ENCODE results near the gene FAM98B. TPM values are rescaled to one million over a fixed set of nuclear protein-coding genes. Genes with fewer than 3 reads are reported as not detected.

The FAM98B gene
- total RNA-seq, 4 donors from 2014 or later = 12.1 to 36.0 (median 13.3) TPM

DNA sequence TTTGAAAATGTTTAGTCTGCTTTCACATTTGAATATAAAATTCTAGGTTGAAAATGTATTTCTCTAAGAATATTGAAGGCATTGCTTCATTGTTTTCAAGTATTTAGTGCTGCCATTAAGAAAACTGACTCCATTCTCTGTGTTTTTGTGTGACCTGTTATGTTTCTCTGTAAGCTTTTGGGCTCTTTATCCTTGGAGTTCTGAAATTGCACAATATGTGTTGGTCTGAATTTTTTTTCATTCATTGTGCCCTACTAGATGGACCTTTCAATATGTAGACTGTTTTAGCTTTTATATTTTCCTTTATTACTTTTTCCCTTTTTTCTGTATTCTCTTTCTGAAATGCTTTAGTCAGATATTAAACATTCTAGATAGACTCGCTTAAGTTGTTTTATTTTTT lies 22.2 kb downstream of the FAM98B start:
- TF ChIP-seq, protein P1, sequence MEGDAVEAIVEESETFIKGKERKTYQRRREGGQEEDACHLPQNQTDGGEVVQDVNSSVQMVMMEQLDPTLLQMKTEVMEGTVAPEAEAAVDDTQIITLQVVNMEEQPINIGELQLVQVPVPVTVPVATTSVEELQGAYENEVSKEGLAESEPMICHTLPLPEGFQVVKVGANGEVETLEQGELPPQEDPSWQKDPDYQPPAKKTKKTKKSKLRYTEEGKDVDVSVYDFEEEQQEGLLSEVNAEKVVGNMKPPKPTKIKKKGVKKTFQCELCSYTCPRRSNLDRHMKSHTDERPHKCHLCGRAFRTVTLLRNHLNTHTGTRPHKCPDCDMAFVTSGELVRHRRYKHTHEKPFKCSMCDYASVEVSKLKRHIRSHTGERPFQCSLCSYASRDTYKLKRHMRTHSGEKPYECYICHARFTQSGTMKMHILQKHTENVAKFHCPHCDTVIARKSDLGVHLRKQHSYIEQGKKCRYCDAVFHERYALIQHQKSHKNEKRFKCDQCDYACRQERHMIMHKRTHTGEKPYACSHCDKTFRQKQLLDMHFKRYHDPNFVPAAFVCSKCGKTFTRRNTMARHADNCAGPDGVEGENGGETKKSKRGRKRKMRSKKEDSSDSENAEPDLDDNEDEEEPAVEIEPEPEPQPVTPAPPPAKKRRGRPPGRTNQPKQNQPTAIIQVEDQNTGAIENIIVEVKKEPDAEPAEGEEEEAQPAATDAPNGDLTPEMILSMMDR (IDR thresholded peaks at IDR 0.05; ENCODE audit: low read depth) = no peak

DNA sequence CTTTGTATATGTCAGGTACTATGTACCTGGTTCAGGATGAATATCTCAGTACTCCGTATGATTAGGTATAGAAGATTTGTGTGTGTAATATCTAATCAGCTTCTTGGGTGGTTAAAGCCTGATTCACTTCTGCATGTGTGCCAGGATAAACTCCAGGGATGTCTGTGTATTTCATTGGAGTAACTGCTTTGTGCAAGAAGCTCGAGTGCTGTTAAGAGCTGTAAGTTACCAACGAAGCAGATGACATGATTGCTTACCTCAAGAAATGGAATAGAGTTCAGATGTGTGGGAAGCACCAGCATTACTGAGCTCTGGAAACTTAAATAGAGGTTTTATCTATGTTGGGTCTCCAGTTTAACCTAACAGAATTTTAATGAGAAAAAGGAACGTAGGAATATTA lies 23.7 kb downstream of the FAM98B start:
- TF ChIP-seq, protein P1 (IDR thresholded peaks at IDR 0.05; ENCODE audit: low read depth) = no peak

DNA sequence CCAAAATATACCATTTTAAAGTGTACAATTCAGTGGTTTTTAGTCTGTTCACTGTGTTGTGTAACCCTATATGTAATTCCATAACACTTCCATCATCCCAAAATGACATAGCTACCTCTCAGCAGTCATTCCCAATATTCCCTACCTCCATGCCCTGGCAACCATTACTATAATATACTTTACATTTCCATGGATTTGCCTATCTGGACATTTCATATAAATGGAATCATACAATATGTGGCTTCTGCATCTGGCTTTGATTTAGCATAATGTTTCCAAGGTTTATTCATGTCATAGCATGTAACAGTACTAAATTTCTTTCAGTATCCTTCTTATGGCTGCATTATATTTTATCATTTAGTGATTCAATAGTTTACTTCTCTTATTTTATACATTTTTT lies 25.3 kb downstream of the FAM98B start:
- TF ChIP-seq, protein P1 (IDR thresholded peaks at IDR 0.05; ENCODE audit: low read depth) = no peak

DNA sequence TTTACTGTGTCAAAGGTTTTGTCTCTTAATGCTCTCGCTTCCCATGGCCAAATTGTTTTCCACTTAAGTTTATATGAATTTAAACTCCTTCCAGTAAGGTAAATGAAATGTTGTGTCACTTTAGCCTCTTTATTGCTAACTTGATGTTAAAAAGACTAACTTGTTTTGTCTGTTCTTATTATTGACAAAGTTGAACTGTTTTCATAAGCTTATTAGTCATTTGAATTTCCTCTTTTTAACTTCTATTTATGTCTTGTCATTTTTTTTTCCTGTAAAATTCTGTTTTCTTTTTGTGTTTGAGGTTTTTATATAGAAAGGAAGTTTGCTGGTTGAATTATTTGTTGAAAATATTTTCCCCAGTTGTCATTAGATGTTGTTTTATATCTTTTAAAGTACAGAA lies 25.8 kb downstream of the FAM98B start:
- TF ChIP-seq, protein P1 (IDR thresholded peaks at IDR 0.05; ENCODE audit: low read depth) = no peak

DNA sequence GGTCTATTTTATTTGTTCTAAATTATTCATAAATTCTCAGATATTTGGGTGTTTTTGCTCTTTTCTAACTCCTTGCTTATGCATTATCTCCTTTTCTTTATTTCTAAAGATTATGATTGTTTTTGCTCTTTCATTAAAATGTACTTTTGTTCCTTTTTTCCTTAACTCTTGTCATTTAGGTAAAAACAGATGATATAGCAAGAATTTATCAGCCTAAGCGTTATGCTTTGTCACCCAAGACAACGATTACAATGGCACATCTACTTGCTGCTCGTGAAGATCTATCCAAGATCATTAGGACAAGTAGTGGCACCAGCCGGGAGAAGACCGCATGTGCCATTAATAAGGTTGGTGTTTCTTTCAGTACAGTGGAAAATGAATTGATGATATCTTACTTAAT lies 27.2 kb downstream of the FAM98B start:
- TF ChIP-seq, protein P1 (IDR thresholded peaks at IDR 0.05; ENCODE audit: low read depth) = no peak

DNA sequence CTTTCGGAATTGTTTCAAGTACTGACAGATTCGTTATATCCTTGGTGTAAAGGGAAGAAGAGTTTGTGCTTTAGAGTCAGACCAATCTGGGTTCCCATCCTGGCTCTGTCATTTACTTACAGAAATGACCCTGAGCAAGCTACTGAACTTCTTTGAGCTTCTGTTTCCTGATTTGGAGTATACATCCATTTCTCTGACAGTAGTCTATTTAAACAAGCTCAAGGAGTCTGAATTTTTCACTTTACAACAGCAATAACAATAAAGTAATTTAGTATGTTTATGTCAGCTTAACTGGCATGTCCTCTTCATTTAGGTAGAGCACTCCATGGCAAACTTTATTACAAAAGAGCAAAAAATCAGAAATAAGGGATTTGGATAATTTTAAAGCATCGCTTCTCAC lies 27.8 kb downstream of the FAM98B start:
- TF ChIP-seq, protein P1 (IDR thresholded peaks at IDR 0.05; ENCODE audit: low read depth) = no peak

DNA sequence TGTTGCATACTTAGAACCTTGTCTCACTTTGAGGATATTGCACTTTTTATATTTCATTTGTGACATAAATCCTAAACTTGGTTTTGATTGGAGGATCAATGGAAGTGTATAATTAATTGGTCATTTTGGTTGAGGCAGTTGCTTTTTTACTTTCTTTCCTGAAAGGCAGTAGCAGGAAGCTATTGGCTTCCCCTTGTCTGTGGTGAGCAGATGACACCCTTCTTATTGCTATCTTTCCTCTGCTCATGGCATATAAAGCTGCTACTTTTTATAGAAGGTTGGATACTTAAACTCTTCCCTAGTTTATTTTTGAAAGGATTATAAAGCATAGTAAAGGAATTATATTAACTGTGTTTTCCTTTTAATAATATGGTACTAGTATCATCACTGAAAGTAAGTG lies 28.6 kb downstream of the FAM98B start:
- TF ChIP-seq, protein P1 (IDR thresholded peaks at IDR 0.05; ENCODE audit: low read depth) = no peak

All from subcutaneous adipose tissue (tissue), 4 donors.